ENCODE measurements around the gene GLCE. TPM values are rescaled to one million over a fixed set of nuclear protein-coding genes. Genes with fewer than 3 reads are reported as not detected.

The GLCE gene
- total and polyA plus RNA-seq, 4 donors: 6.8 to 26.3 (median 13.7) TPM

DNA sequence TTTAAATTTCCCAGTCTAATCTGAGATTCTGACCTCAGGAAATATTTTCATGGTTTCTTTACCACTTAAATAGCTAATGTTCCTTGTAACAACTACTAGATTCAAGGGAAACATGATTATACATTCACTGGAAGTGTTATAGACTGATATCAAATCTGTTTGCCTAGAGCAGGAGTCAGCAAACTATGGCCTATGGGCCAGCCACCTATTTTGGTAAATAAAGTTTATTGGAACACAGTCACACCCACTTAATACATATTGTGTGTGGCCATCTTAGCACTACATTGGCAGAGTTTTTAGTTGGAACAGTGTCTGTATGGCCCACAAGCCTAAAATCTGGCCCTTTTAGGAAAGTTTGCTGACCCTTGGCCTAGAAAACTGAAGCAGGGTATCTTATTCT is 50.1 kb downstream of the GLCE start:
- H3K9me3 ChIP-seq (ENCODE audit: control insufficient read depth in 4 of 4, low read length in 3 of 4): no peaks in the 10 kb centered on the region
- H3K27ac ChIP-seq (ENCODE audit: low read depth in 1 of 2, low read length in 2 of 2): no peak overlapping the region
- no peak for DNase-seq (ENCODE audit: low spot score)
- H3K36me3 ChIP-seq (ENCODE audit: control insufficient read depth in 4 of 4, insufficient read depth in 3 of 4, low read depth in 1 of 4, low read length in 3 of 4): no peaks in the 10 kb centered on the region
- TF ChIP-seq RXRA (IDR thresholded peaks at IDR 0.05) (peak in 1 of 2 donors; percentile 7), JUND (IDR thresholded peaks at IDR 0.05) (no peak), TAF1 (conservative IDR thresholded peaks at IDR 0.05) (no peak), HNF4A (conservative IDR thresholded peaks at IDR 0.05) (no peak), YY1 (IDR thresholded peaks at IDR 0.05) (peak; percentile 12)
- peaks cover 1 to 19% (median 4%) of the 10 kb centered on the region in 4 donors for H3K4me1 ChIP-seq (ENCODE audit: control insufficient read depth in 4 of 4, insufficient read depth in 4 of 4, low read length in 3 of 4)
- no peak overlapping the region for H3K4me3 ChIP-seq (ENCODE audit: low read depth in 1 of 3, low read length in 3 of 3)
- no peaks in the 10 kb centered on the region for H3K27me3 ChIP-seq (ENCODE audit: control insufficient read depth in 4 of 4, insufficient read depth in 4 of 4, low read length in 3 of 4)
- no peak overlapping the region for H3K9ac ChIP-seq (ENCODE audit: low read depth in 1 of 2, low read length in 2 of 2)

DNA sequence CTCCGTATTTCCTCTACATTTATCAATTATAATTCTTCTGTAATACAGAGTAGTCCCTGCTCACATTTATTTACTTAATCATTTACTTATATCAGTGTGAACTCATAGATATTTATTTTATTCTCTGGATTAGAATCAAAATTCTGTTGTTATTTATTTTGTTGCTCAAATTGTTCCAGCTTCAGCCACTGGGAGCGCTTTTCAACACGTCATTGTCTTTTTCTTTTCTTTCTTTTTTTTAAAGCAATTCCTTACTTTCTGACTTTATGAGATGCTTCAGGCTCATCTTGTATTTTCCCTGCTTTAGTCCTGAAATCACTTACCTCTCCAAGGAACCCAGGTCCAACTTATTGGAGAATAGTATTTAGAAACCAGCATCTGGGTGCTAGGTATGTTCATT is 53.4 kb downstream of the GLCE start:
- WGBS: 78% methylated on average over 3 of the region's 3 CpGs
- H3K27ac ChIP-seq (ENCODE audit: low read depth in 1 of 2, low read length in 2 of 2): no peak overlapping the region
- H3K27me3 ChIP-seq (ENCODE audit: control insufficient read depth in 4 of 4, insufficient read depth in 4 of 4, low read length in 3 of 4): no peaks in the 10 kb centered on the region
- no peak overlapping the region for H3K9ac ChIP-seq (ENCODE audit: low read depth in 1 of 2, low read length in 2 of 2)
- no peak for TF ChIP-seq NR2F2 (IDR thresholded peaks at IDR 0.05)
- TF ChIP-seq YY1 (IDR thresholded peaks at IDR 0.05): no peak
- no peak for TF ChIP-seq REST (IDR thresholded peaks at IDR 0.05)
- TF ChIP-seq FOXA1 (IDR thresholded peaks at IDR 0.05): no peak
- TF ChIP-seq ZBTB33 (IDR thresholded peaks at IDR 0.05): no peak
- TF ChIP-seq HNF4G (IDR thresholded peaks at IDR 0.05): no peak
- TF ChIP-seq JUND (IDR thresholded peaks at IDR 0.05): no peak
- TF ChIP-seq TAF1 (conservative IDR thresholded peaks at IDR 0.05): no peak
- no peak for TF ChIP-seq CTCF (IDR thresholded peaks at IDR 0.05; ENCODE audit: low read depth, low read length, missing input control)
- TF ChIP-seq HNF4A (conservative IDR thresholded peaks at IDR 0.05): no peak
- no peak for TF ChIP-seq EGR1 (IDR thresholded peaks at IDR 0.05; ENCODE audit: low read depth in 2 of 2)
- no peak for TF ChIP-seq SP1 (IDR thresholded peaks at IDR 0.05)
- TF ChIP-seq GABPA (IDR thresholded peaks at IDR 0.05 in 1 of 2, conservative IDR thresholded peaks at IDR 0.05 in 1 of 2): no peak
- TF ChIP-seq RAD21 (IDR thresholded peaks at IDR 0.05): no peak
- no peak for TF ChIP-seq FOXA2 (IDR thresholded peaks at IDR 0.05)
- no peak for TF ChIP-seq RXRA (IDR thresholded peaks at IDR 0.05)
- TF ChIP-seq MAX (IDR thresholded peaks at IDR 0.05): no peak
- DNase-seq (ENCODE audit: low spot score): no peak
- H3K4me3 ChIP-seq (ENCODE audit: low read depth in 1 of 3, low read length in 3 of 3): no peak overlapping the region
- H3K9me3 ChIP-seq (ENCODE audit: control insufficient read depth in 4 of 4, low read length in 3 of 4): no peaks in the 10 kb centered on the region
- no peaks in the 10 kb centered on the region for H3K36me3 ChIP-seq (ENCODE audit: control insufficient read depth in 4 of 4, insufficient read depth in 3 of 4, low read depth in 1 of 4, low read length in 3 of 4)
- H3K4me1 ChIP-seq (ENCODE audit: control insufficient read depth in 4 of 4, insufficient read depth in 4 of 4, low read length in 3 of 4): peaks cover 0 to 20% (median 2%) of the 10 kb centered on the region in 4 donors

Measured in liver (tissue), 9 donors.